Uterus (tissue), 2 donors: ENCODE measurements around the gene POU2F1.

Source experiments
- CTCF ChIP-seq, 4 experiments: fragments of 200-600 bp in 2 of 4; fragments of 450-650 bp in 2 of 4; sonication (generic) in 2 of 4; IDR thresholded peaks; one replicate each; pipeline ENCODE4 v1.5.1; 2016 to 2019; ENCODE audit warnings: antibody characterized with exemption in 4 of 4, mild to moderate bottlenecking in 2 of 4, moderate library complexity in 1 of 4
- POLR2A ChIP-seq, 2 donors: fragments of 450-650 bp; IDR thresholded peaks; one replicate each; pipeline ENCODE4 v1.6.1; 2016; ENCODE audit warnings: antibody characterized with exemption in 2 of 2, mild to moderate bottlenecking in 1 of 2, moderate library complexity in 1 of 2

- TF ChIP-seq CTCF (IDR thresholded peaks at IDR 0.05) (no peak), POLR2A (IDR thresholded peaks at IDR 0.05) (no peak)
These were observed 56.3 kb downstream of the POU2F1 start for GRCh38 chr1:167276969-167277368.
